GM12892 (cell line): ENCODE results near the gene NTRK1.

Source experiments
- POLR2A ChIP-seq: IDR thresholded peaks from 2 replicates; pipeline ENCODE4 v1.6.1; 2011; ENCODE audit warnings: low read depth, low read length, control low read depth
- TAF1 ChIP-seq: IDR thresholded peaks from 2 replicates; pipeline ENCODE4 v1.6.1; 2011; ENCODE audit warnings: low read depth, mild to moderate bottlenecking, control low read depth, low read length, borderline replicate concordance

DNA sequence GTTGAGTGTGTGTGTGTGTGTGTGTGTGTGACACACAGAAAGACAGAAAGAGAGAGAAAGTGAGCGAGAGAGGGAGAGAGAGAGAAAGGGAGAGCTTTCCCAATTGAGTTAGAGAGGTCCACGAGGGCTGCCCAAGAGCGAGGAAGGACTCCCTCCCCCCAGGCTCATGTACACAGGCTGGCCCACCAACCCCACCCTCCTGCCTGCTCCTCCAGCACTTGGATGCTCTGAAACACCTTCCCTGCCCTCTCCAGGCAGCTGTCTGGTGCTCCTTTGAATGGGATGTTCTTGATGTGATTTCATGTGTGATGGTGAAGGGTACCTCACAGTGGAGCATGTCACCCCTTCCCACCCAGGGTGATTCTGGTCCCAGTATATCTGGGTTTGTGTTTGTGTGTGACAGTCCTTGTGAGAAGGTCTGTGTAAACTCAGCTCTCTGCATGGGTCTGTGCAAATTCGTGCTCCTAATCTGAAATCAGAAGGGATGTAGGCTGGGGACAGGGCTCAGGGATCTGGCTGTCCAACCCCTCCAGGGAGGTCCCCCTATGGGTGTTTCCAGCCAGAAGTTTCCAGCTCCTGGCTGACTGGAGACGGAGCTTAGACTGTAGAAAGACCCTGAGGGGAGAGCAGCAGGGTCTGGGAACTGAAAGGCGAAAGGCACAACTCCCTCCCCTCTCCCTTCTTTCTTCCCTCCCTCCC is 26.1 kb downstream of the NTRK1 start:
- TF ChIP-seq TAF1 (no peak), POLR2A (no peak)
